Sigmoid colon (tissue), 7 donors: ENCODE results near the gene TAF8. TPM values are rescaled to one million over a fixed set of nuclear protein-coding genes. Genes with fewer than 3 reads are reported as not detected.

ENCODE experiments used
- DNase-seq: peaks from one replicate; pipeline ENCODE4 v3.0.0-alpha.2; 2019
- H3K27ac ChIP-seq, 4 donors: fragments of 200-600 bp; sonication (generic); one replicate each; pipeline ENCODE4 v1.5.1; 2016 to 2019; ENCODE audit warnings: mild to moderate bottlenecking in 1 of 4
- H3K27me3 ChIP-seq, 3 donors: fragments of 200-600 bp; sonication (generic); one replicate each; pipeline ENCODE4 v1.5.1; 2019; ENCODE audit warnings: mild to moderate bottlenecking in 1 of 3
- H3K36me3 ChIP-seq, 4 donors: fragments of 200-600 bp; sonication (generic); one replicate each; pipeline ENCODE4 v1.5.1; 2016 to 2019
- H3K4me1 ChIP-seq, 4 donors: fragments of 200-600 bp; sonication (generic); one replicate each; pipeline ENCODE4 v1.5.1; 2017 to 2019
- H3K4me3 ChIP-seq, 4 donors: fragments of 200-600 bp; sonication (generic); one replicate each; pipeline ENCODE4 v1.5.1; 2017 to 2019; ENCODE audit warnings: mild to moderate bottlenecking in 2 of 4, moderate library complexity in 1 of 4
- H3K9me3 ChIP-seq, 4 donors: fragments of 200-600 bp in 3 of 4; sonication (generic) in 3 of 4; one replicate each; pipeline versions ENCODE4 v1.5.1 to v1.6.1; 2013 to 2019
- CTCF ChIP-seq, 4 experiments: fragments of 450-650 bp in 3 of 4; fragments of 200-600 bp in 1 of 4; IDR thresholded peaks; one replicate each; pipeline ENCODE4 v1.5.1; 2016 to 2019; ENCODE audit warnings: antibody characterized with exemption in 4 of 4, mild to moderate bottlenecking in 3 of 4, moderate library complexity in 2 of 4
- EP300 ChIP-seq, 4 donors: sonication (generic); formaldehyde crosslinking; IDR thresholded peaks; one replicate each; pipeline ENCODE4 v1.6.1; 2017; ENCODE audit warnings: antibody characterized with exemption in 4 of 4
- POLR2A ChIP-seq, 2 donors: fragments of 450-650 bp; IDR thresholded peaks; one replicate each; pipeline ENCODE4 v1.6.1; 2016; ENCODE audit warnings: antibody characterized with exemption in 2 of 2, mild to moderate bottlenecking in 2 of 2, moderate library complexity in 2 of 2
- POLR2AphosphoS5 ChIP-seq, 4 donors: sonication (generic); formaldehyde crosslinking; IDR thresholded peaks; one replicate each; pipeline ENCODE4 v1.6.1; 2017; ENCODE audit warnings: antibody characterized with exemption in 4 of 4
- WGBS, 2 donors: extraction: QIAGEN DNeasy Blood & Tissue Kit; methylation state at CpG; one replicate each; pipeline ENCODE4 v1.1.7; 2013; 5-methylcytosine and 5-hydroxymethylcytosine counted together
- intact Hi-C: fragments of 100-400 bp; cut with DNase I; formaldehyde crosslinking; loops from one replicate; pipeline ENCODE4 v1.15.1; 2023
- polyA plus RNA-seq, 3 donors: library from polyadenylated mRNA; stranded (reverse); fragments of 200-250 nt; gene quantifications; one replicate each; pipeline ENCODE4 v1.2.3, GENCODE V29; 2013
- total RNA-seq, 4 donors: library from RNA; depleted of rRNA; stranded (reverse); fragments of >200 nt; gene quantifications; one replicate each; pipeline ENCODE4 v1.1.0, GENCODE V29; 2016
- donor health status: healthy with polysubstance abuse.
- donor health status: Bipolar disorder and iron deficiency.
- donor health status: healthy.

TAF8 gene
- total and polyA plus RNA-seq, 7 donors = 4.9 to 30.7 (median 20.3) TPM

GRCh38 chr6:42068872-42069522 lies 18.7 kb downstream of the TAF8 start:
- TF ChIP-seq CTCF (IDR thresholded peaks at IDR 0.05) (no peak), EP300 (IDR thresholded peaks at IDR 0.05) (no peak), POLR2AphosphoS5 (IDR thresholded peaks at IDR 0.05) (no peak), POLR2A (IDR thresholded peaks at IDR 0.05) (no peak)
- H3K27ac ChIP-seq = no peak overlapping the region
- DNase-seq = no peak
- no peaks in the 10 kb centered on the region for H3K4me1 ChIP-seq
- H3K36me3 ChIP-seq = peaks cover 45 to 99% (median 61%) of the 10 kb centered on the region in 4 donors
- intact Hi-C loops = no loop called here
- no peaks in the 10 kb centered on the region for H3K9me3 ChIP-seq
- no peak overlapping the region for H3K4me3 ChIP-seq
- H3K27me3 ChIP-seq = no peaks in the 10 kb centered on the region
- WGBS, 2 donors = 96 to 98% methylated on average over 5 of the region's 5 CpGs

GRCh38 chr6:42071881-42072583 lies 21.7 kb downstream of the TAF8 start:
- Histone ChIP-seq H3K4me1 (no peaks in the 10 kb centered on the region), H3K4me3 (no peak overlapping the region), H3K27ac (no peak overlapping the region), H3K27me3 (no peaks in the 10 kb centered on the region), H3K9me3 (no peaks in the 10 kb centered on the region), H3K36me3 (peaks cover 29 to 92% (median 45%) of the 10 kb centered on the region in 4 donors)
- intact Hi-C loops = no loop called here
- WGBS, 2 donors = 70 to 71% methylated on average over 6 of the region's 6 CpGs
- no peak for DNase-seq
- no peak for TF ChIP-seq POLR2AphosphoS5 (IDR thresholded peaks at IDR 0.05)
- no peak for TF ChIP-seq POLR2A (IDR thresholded peaks at IDR 0.05)
- no peak for TF ChIP-seq CTCF (IDR thresholded peaks at IDR 0.05)
- no peak for TF ChIP-seq EP300 (IDR thresholded peaks at IDR 0.05)

- no peak for DNase-seq
- Histone ChIP-seq H3K4me1 (no peaks in the 10 kb centered on the region), H3K36me3 (peaks cover 34 to 92% (median 43%) of the 10 kb centered on the region in 4 donors)
Measured at GRCh38 chr6:42073287-42073686, 23.0 kb downstream of the TAF8 start.

GRCh38 chr6:42075159-42075838 lies 25.0 kb downstream of the TAF8 start:
- no peak overlapping the region for H3K27ac ChIP-seq
- no peaks in the 10 kb centered on the region for H3K27me3 ChIP-seq
- WGBS, 2 donors = 32 to 45% methylated on average over 7 of the region's 7 CpGs
- H3K4me3 ChIP-seq = no peak overlapping the region
- intact Hi-C loops = loop anchor here (1.0 to 5.0 kb wide), 2 partner anchors 91 to 142 kb away; partner anchors contain the start of gene MRPS10
- no peaks in the 10 kb centered on the region for H3K9me3 ChIP-seq
- peak; percentile 86 for DNase-seq
- H3K4me1 ChIP-seq = no peaks in the 10 kb centered on the region
- H3K36me3 ChIP-seq = peaks cover 17 to 91% (median 33%) of the 10 kb centered on the region in 4 donors
- peak in 1 of 4 donors; percentile 9 for TF ChIP-seq POLR2AphosphoS5 (IDR thresholded peaks at IDR 0.05)
- no peak for TF ChIP-seq EP300 (IDR thresholded peaks at IDR 0.05)
- TF ChIP-seq CTCF (IDR thresholded peaks at IDR 0.05) = peak; percentile 40 to 81 (median 75)
- TF ChIP-seq POLR2A (IDR thresholded peaks at IDR 0.05) = no peak

More at GRCh38 chr6:42073287-42073686, 23.0 kb downstream of the TAF8 start:
- no peak for TF ChIP-seq POLR2AphosphoS5 (IDR thresholded peaks at IDR 0.05)
- WGBS, 2 donors = 83 to 86% methylated on average over 2 of the region's 2 CpGs
- Histone ChIP-seq H3K9me3 (no peaks in the 10 kb centered on the region), H3K27ac (no peak overlapping the region), H3K27me3 (no peaks in the 10 kb centered on the region), H3K4me3 (no peak overlapping the region)
- intact Hi-C loops = no loop called here

- TF ChIP-seq EP300 (IDR thresholded peaks at IDR 0.05) (no peak), CTCF (IDR thresholded peaks at IDR 0.05) (no peak), POLR2AphosphoS5 (IDR thresholded peaks at IDR 0.05) (no peak), POLR2A (IDR thresholded peaks at IDR 0.05) (no peak)
- Histone ChIP-seq H3K4me3 (no peak overlapping the region), H3K36me3 (peaks cover 15 to 85% (median 29%) of the 10 kb centered on the region in 4 donors), H3K27me3 (no peaks in the 10 kb centered on the region), H3K27ac (no peak overlapping the region), H3K4me1 (no peaks in the 10 kb centered on the region), H3K9me3 (no peaks in the 10 kb centered on the region)
- WGBS, 2 donors = 90 to 93% methylated on average over 11 of the region's 11 CpGs
- DNase-seq = no peak
- intact Hi-C loops = loop anchor here (5.0 kb wide), 1 partner anchor 139 kb away; the partner anchor contains the start of gene MRPS10
Measured at GRCh38 chr6:42078386-42078785, 28.1 kb downstream of the TAF8 start.
